ENCODE data around the gene ZNF462. TPM values are rescaled to one million over a fixed set of nuclear protein-coding genes. Genes with fewer than 3 reads are reported as not detected.

The ZNF462 gene
- total and polyA plus RNA-seq, 2 of the 4 experiments (the other 2 are of a cell fraction): 6.1 to 18.8 TPM

GRCh38 chr9:106932178-106932577, 69.2 kb downstream of the ZNF462 start:
- H4K8ac ChIP-seq (ENCODE audit: low read depth in 2 of 2, low read length in 2 of 2): no peak overlapping the region
- no peak overlapping the region for H3K27ac ChIP-seq (ENCODE audit: insufficient read depth, low read length)
- peaks cover 4 to 17% of the 10 kb centered on the region in 2 experiments; a peak in 2 of 4 replicates for H3K79me1 ChIP-seq (ENCODE audit: low read depth in 1 of 2, low read length in 2 of 2)
- H2BK120ac ChIP-seq (ENCODE audit: low read depth, low read length): no peak overlapping the region
- TF ChIP-seq POLR2A (IDR thresholded peaks at IDR 0.05; ENCODE audit: low read depth, low read length) (no peak), ELK1 (IDR thresholded peaks at IDR 0.05; ENCODE audit: borderline replicate concordance, low read depth, low read length) (no peak), CEBPB (IDR thresholded peaks at IDR 0.05; ENCODE audit: low read depth, low read length) (no peak), CHD1 (IDR thresholded peaks at IDR 0.05; ENCODE audit: low read depth, low read length) (no peak), RCOR1 (IDR thresholded peaks at IDR 0.05; ENCODE audit: insufficient replicate concordance, low read length) (no peak), MAFK (IDR thresholded peaks at IDR 0.05; ENCODE audit: low read depth, low read length) (no peak), SMC3 (IDR thresholded peaks at IDR 0.05; ENCODE audit: low read depth, low read length) (no peak), BHLHE40 (IDR thresholded peaks at IDR 0.05; ENCODE audit: low read depth, low read length) (no peak)
- no peak overlapping the region for H3K56ac ChIP-seq (ENCODE audit: extremely low read depth, insufficient read depth, low read length)
- no peaks in the 10 kb centered on the region for H3K9me3 ChIP-seq (ENCODE audit: control insufficient read depth, insufficient read depth, low read length)
- DNase-seq: no peak
- BruUV-seq (replicated peaks): no TSS peak
- ChIA-PET POLR2A (ENCODE audit: unreplicated experiment) (no interaction called here), CTCF (no interaction called here)
- dilution Hi-C loops (cut with HindIII; ENCODE audit: low sequenced_read_pairs, unreplicated experiment) (no loop called here), in situ Hi-C loops (cut with MboI; ENCODE audit: low sequenced_read_pairs) (no loop called here), intact Hi-C loops (cut with micrococcal nuclease) (no loop called here)
- no peak overlapping the region for H2AK9ac ChIP-seq (replicated peaks; ENCODE audit: low read depth, low read length, poor library complexity)
- H3K23ac ChIP-seq (ENCODE audit: low read depth, low read length): no peak overlapping the region
- peaks cover 4% of the 10 kb centered on the region; the same call in 1 of the 2 replicates for H3K4me1 ChIP-seq (ENCODE audit: control insufficient read depth, insufficient read depth, low read length)
- H3K9ac ChIP-seq (ENCODE audit: low read depth, low read length): no peak overlapping the region
- H3K4me2 ChIP-seq (ENCODE audit: low read depth, low read length): no peak overlapping the region
- H3K36me3 ChIP-seq (ENCODE audit: control insufficient read depth, insufficient read depth, low read length): peaks cover 44% of the 10 kb centered on the region
- ATAC-seq (ENCODE audit: low read depth): no peak
- no peak overlapping the region for H3K18ac ChIP-seq (ENCODE audit: low read depth, low read length)
- H2BK5ac ChIP-seq (ENCODE audit: low read depth, low read length, poor library complexity, severe bottlenecking): no peak overlapping the region
- H3K27me3 ChIP-seq (ENCODE audit: control insufficient read depth, insufficient read depth, low read length): no peaks in the 10 kb centered on the region
- H3K4me3 ChIP-seq (ENCODE audit: insufficient read depth, low read depth, low read length): no peak overlapping the region
- H2BK15ac ChIP-seq (ENCODE audit: low read depth, low read length): no peak overlapping the region
- no peak overlapping the region for H4K91ac ChIP-seq (ENCODE audit: insufficient read depth, low read depth, low read length)
- no peak overlapping the region for H4K5ac ChIP-seq (ENCODE audit: low read depth, low read length)
- peaks cover 4% of the 10 kb centered on the region; the same call in 1 of the 2 replicates for H3K9me1 ChIP-seq (ENCODE audit: insufficient read depth, low read length)
- H2AFZ ChIP-seq (replicated peaks; ENCODE audit: low read length, poor library complexity): no peak overlapping the region
- H4K20me1 ChIP-seq (ENCODE audit: insufficient read depth, low read length): no peaks in the 10 kb centered on the region
- no peak overlapping the region for H3K14ac ChIP-seq (replicated peaks; ENCODE audit: low read depth, low read length)
- WGBS, 2 experiments (ENCODE audit: extremely low coverage in 2 of 2, insufficient read length in 1 of 2): 86% methylated on average over 6 of the region's 10 CpGs; no CpG with 5 or more reads in 1 of the 2 experiments
- H3K4ac ChIP-seq (ENCODE audit: low read depth, low read length): no peak overlapping the region
- no peak overlapping the region for H2AK5ac ChIP-seq (ENCODE audit: low read depth, low read length)
- H2BK20ac ChIP-seq (ENCODE audit: low read depth, low read length): no peak overlapping the region
